H1 (cell line): ENCODE measurements around the gene TYRO3. TPM values are rescaled to one million over a fixed set of nuclear protein-coding genes. Genes with fewer than 3 reads are reported as not detected.

Source experiments
- CTCF ChIA-PET: fragments of 300-600 bp; sonication (Branson Sonifier 250); formaldehyde crosslinking; loops from one replicate; lab custom pipeline; 2021; ENCODE audit not compliant: partially characterized antibody; lab: Charles Lee
- POLR2A ChIA-PET: fragments of 300-600 bp; sonication (Branson Sonifier 250); formaldehyde crosslinking; loops from one replicate; lab custom pipeline; 2021; ENCODE audit warnings: inconsistent platforms; ENCODE audit not compliant: partially characterized antibody; lab: Charles Lee
- DNase-seq, 2 experiments: peaks; one replicate each; pipeline versions ENCODE4 v3.0.0 to v3.0.0-alpha.2; 2010 to 2022; ENCODE audit warnings: low spot score in 2 of 2, low read depth in 1 of 2, mixed read lengths in 1 of 2
- FAIRE-seq: peaks from 2 replicates; lab custom pipeline; 2011; peaks lifted over from hg19 to GRCh38; lab: Jason Lieb, UNC
- H2AFZ ChIP-seq: 2 replicates; pipeline ENCODE4 v1.8.1; 2012; ENCODE audit warnings: low read length, inconsistent platforms
- H2AK5ac ChIP-seq: 2 replicates; pipeline ENCODE4 v1.6.1; 2013; ENCODE audit warnings: low read depth, low read length
- H2BK120ac ChIP-seq: replicated peaks from 2 replicates; pipeline ENCODE3; 2013; ENCODE audit warnings: low read depth, low read length, inconsistent platforms
- H2BK12ac ChIP-seq: 2 replicates; pipeline ENCODE4 v1.6.1; 2013; ENCODE audit warnings: low read depth, low read length
- H2BK15ac ChIP-seq: 2 replicates; pipeline ENCODE4 v1.6.1; 2013; ENCODE audit warnings: low read length
- H2BK20ac ChIP-seq: 2 replicates; pipeline ENCODE4 v1.6.1; 2013; ENCODE audit warnings: low read length
- H2BK5ac ChIP-seq: 2 replicates; pipeline ENCODE4 v1.6.1; 2013; ENCODE audit warnings: low read depth, low read length
- H3K14ac ChIP-seq: 2 replicates; pipeline ENCODE4 v1.6.1; 2013; ENCODE audit warnings: inconsistent platforms; ENCODE audit not compliant: insufficient read length
- H3K18ac ChIP-seq: 2 replicates; pipeline ENCODE4 v1.6.1; 2013; ENCODE audit warnings: low read length; ENCODE audit errors: extremely low read depth
- H3K23ac ChIP-seq: 2 replicates; pipeline ENCODE4 v1.6.1; 2013; ENCODE audit warnings: inconsistent platforms; ENCODE audit not compliant: insufficient read length
- H3K23me2 ChIP-seq: 2 replicates; pipeline ENCODE4 v1.6.1; 2013; ENCODE audit warnings: low read depth, low read length
- H3K27ac ChIP-seq: 2 replicates; pipeline ENCODE4 v1.6.1; 2011; ENCODE audit warnings: low read depth, low read length, inconsistent platforms
- H3K27me3 ChIP-seq, 4 experiments: replicated peaks in 1 of 4; 1 replicate in 1 of 4; 2 replicates in 3 of 4; pipeline versions ENCODE4 v1.6.1 to v1.8.1; 2011 to 2013; ENCODE audit warnings: low read length in 3 of 4, mild to moderate bottlenecking in 3 of 4, inconsistent platforms in 2 of 4, mixed read lengths in 2 of 4, moderate library complexity in 1 of 4; ENCODE audit not compliant: control insufficient read depth in 3 of 4, insufficient read depth in 3 of 4; ENCODE audit errors: extremely low read depth in 1 of 4
- H3K36me3 ChIP-seq, 4 experiments: 2 replicates each; pipeline versions ENCODE4 v1.6.1 to v1.8.1; 2011 to 2013; ENCODE audit warnings: mild to moderate bottlenecking in 4 of 4, low read length in 3 of 4, moderate library complexity in 2 of 4, control low read depth in 1 of 4, inconsistent platforms in 1 of 4; ENCODE audit not compliant: insufficient read depth in 4 of 4, control insufficient read depth in 2 of 4
- H3K4ac ChIP-seq: replicated peaks from 2 replicates; pipeline ENCODE3; 2013; ENCODE audit warnings: low read length, low read depth, mixed read lengths, inconsistent platforms; ENCODE audit not compliant: insufficient read length
- H3K4me1 ChIP-seq, 4 experiments: replicated peaks in 1 of 4; 1 replicate in 1 of 4; 2 replicates in 3 of 4; pipeline versions ENCODE4 v1.6.1 to v1.8.1; 2011 to 2013; ENCODE audit warnings: low read length in 3 of 4, inconsistent platforms in 2 of 4, mixed read lengths in 1 of 4; ENCODE audit not compliant: insufficient read depth in 4 of 4, control insufficient read depth in 3 of 4
- H3K4me2 ChIP-seq, 2 experiments: 2 replicates each; pipeline versions ENCODE4 v1.6.1 to v1.8.1; 2011 to 2013; ENCODE audit warnings: low read depth in 2 of 2, low read length in 2 of 2, control low read depth in 1 of 2, inconsistent platforms in 1 of 2, mild to moderate bottlenecking in 1 of 2; ENCODE audit not compliant: insufficient read depth in 1 of 2
- H3K4me3 ChIP-seq, 4 experiments: fragments of 200-600, 300-600 bp in 1 of 4; sonication (generic), shearing (Covaris generic), sonication (Bioruptor Twin) in 1 of 4; 2 replicates each; pipeline versions ENCODE4 v1.5.1 to v1.8.1; 2011 to 2016; ENCODE audit warnings: low read length in 4 of 4, low read depth in 3 of 4, control low read depth in 2 of 4, inconsistent platforms in 2 of 4, mild to moderate bottlenecking in 2 of 4, mixed read lengths in 1 of 4, moderate library complexity in 1 of 4; ENCODE audit not compliant: insufficient read depth in 2 of 4; ENCODE audit errors: extremely low read depth in 1 of 4
- H3K56ac ChIP-seq: replicated peaks from 2 replicates; pipeline ENCODE3; 2013; ENCODE audit warnings: low read depth, mild to moderate bottlenecking, mixed read lengths, low read length, inconsistent platforms; ENCODE audit not compliant: insufficient read length
- H3K79me1 ChIP-seq: 2 replicates; pipeline ENCODE4 v1.6.1; 2013; ENCODE audit warnings: low read depth, low read length, control low read depth
- H3K79me2 ChIP-seq, 2 experiments: 2 replicates each; pipeline versions ENCODE4 v1.6.1 to v1.8.1; 2012 to 2013; ENCODE audit warnings: low read length in 2 of 2, mild to moderate bottlenecking in 2 of 2, inconsistent platforms in 1 of 2; ENCODE audit not compliant: insufficient read depth in 2 of 2, control insufficient read depth in 1 of 2
- H3K9ac ChIP-seq, 4 experiments: replicated peaks in 1 of 4; 1 replicate in 1 of 4; 2 replicates in 3 of 4; pipeline versions ENCODE4 v1.6.1 to v1.8.1; 2011 to 2013; ENCODE audit warnings: low read depth in 3 of 4, low read length in 3 of 4, control low read depth in 2 of 4, mild to moderate bottlenecking in 2 of 4, moderate library complexity in 2 of 4, inconsistent platforms in 1 of 4; ENCODE audit errors: extremely low read depth in 1 of 4
- H3K9me3 ChIP-seq, 2 experiments: 2 replicates each; pipeline versions ENCODE4 v1.6.1 to v1.8.1; 2012 to 2013; ENCODE audit warnings: mild to moderate bottlenecking in 2 of 2, moderate library complexity in 2 of 2, control low read depth in 1 of 2, inconsistent platforms in 1 of 2, low read depth in 1 of 2, low read length in 1 of 2, mixed read lengths in 1 of 2; ENCODE audit not compliant: insufficient read depth in 2 of 2
- H4K20me1 ChIP-seq, 2 experiments: replicated peaks in 1 of 2; 2 replicates each; pipeline versions ENCODE3 to v1.8.1; 2011 to 2013; ENCODE audit warnings: inconsistent platforms in 2 of 2, low read length in 2 of 2, mild to moderate bottlenecking in 1 of 2; ENCODE audit not compliant: insufficient read depth in 2 of 2, control insufficient read depth in 1 of 2
- H4K5ac ChIP-seq: 2 replicates; pipeline ENCODE4 v1.6.1; 2013; ENCODE audit warnings: low read length, low read depth, mixed read lengths, inconsistent platforms; ENCODE audit not compliant: insufficient read length
- H4K8ac ChIP-seq: 2 replicates; pipeline ENCODE4 v1.8.0; 2013; ENCODE audit warnings: mild to moderate bottlenecking, moderate library complexity, low read length, inconsistent platforms; ENCODE audit not compliant: insufficient read depth; ENCODE audit errors: extremely low read depth
- H4K91ac ChIP-seq: replicated peaks from 2 replicates; pipeline ENCODE3; 2013; ENCODE audit warnings: low read length, mixed read lengths, inconsistent platforms; ENCODE audit not compliant: insufficient read length
- ASH2L ChIP-seq: fragments of 200-600, 300-600 bp; sonication (generic); IDR thresholded peaks from one replicate; pipeline ENCODE4 v1.7.1; 2017; ENCODE audit warnings: low read length
- BCL11A ChIP-seq, 2 experiments: IDR thresholded peaks; one replicate each; pipeline ENCODE4 v1.6.1; 2011; ENCODE audit warnings: low read depth in 2 of 2, low read length in 2 of 2, mild to moderate bottlenecking in 2 of 2
- E2F6 ChIP-seq: IDR thresholded peaks from 2 replicates; pipeline ENCODE4 v1.6.1; 2012; ENCODE audit warnings: inconsistent platforms
- JUN ChIP-seq: IDR thresholded peaks from 2 replicates; pipeline ENCODE4 v1.6.1; 2011; ENCODE audit warnings: low read depth, mild to moderate bottlenecking, improper control_type of control experiment, low read length
- KDM4A ChIP-seq: IDR thresholded peaks from one replicate; pipeline ENCODE4 v1.7.1; 2012; ENCODE audit warnings: low read depth, mild to moderate bottlenecking, moderate library complexity, low read length, inconsistent platforms; ENCODE audit not compliant: severe bottlenecking
- KDM5A ChIP-seq: fragments of 200-600 bp; IDR thresholded peaks from 2 replicates; pipeline ENCODE4 v1.7.1; 2012; ENCODE audit warnings: mild to moderate bottlenecking, low read length, inconsistent platforms, mixed read lengths
- MAX ChIP-seq: IDR thresholded peaks from 2 replicates; pipeline ENCODE4 v1.6.1; 2012; ENCODE audit warnings: inconsistent platforms
- NRF1 ChIP-seq: IDR thresholded peaks from 2 replicates; pipeline ENCODE4 v1.6.1; 2011; ENCODE audit warnings: mild to moderate bottlenecking, low read depth, low read length, improper control_type of control experiment
- POLR2AphosphoS5 ChIP-seq: IDR thresholded peaks from 2 replicates; pipeline ENCODE4 v1.6.1; 2011; ENCODE audit warnings: low read depth, low read length
- SAP30 ChIP-seq: fragments of 300-600 bp; sonication (generic); IDR thresholded peaks from 2 replicates; pipeline ENCODE4 v1.7.1; 2012; ENCODE audit warnings: low read length, moderate library complexity, mild to moderate bottlenecking, inconsistent platforms; ENCODE audit not compliant: insufficient read depth, insufficient replicate concordance
- SUZ12 ChIP-seq: fragments of 200-600 bp; sonication (generic); IDR thresholded peaks from 2 replicates; pipeline ENCODE4 v1.6.1; 2012; ENCODE audit warnings: mild to moderate bottlenecking, inconsistent platforms, low read length, moderate library complexity, mixed read lengths
- YY1 ChIP-seq: IDR thresholded peaks from 2 replicates; pipeline ENCODE4 v1.6.1; 2011; ENCODE audit warnings: low read depth, mild to moderate bottlenecking, low read length
- WGBS, 2 experiments: shearing (Covaris generic) in 1 of 2; methylation state at CpG; one replicate each; pipeline versions ENCODE4 v1.1.6 to v1.1.7; 2013 to 2015; ENCODE audit warnings: low lambda C conversion rate in 2 of 2, mixed read lengths in 2 of 2, inconsistent platforms in 1 of 2, low coverage in 1 of 2, missing lambda C conversion rate in 1 of 2; ENCODE audit not compliant: insufficient replicate concordance in 2 of 2, insufficient coverage in 1 of 2, insufficient read length in 1 of 2; ENCODE audit errors: extremely low coverage in 1 of 2, missing lambda C conversion rate in 1 of 2; 5-methylcytosine and 5-hydroxymethylcytosine counted together
- polyA plus RNA-seq, 7 experiments: library from polyadenylated mRNA; depleted of rRNA in 3 of 7; stranded (reverse) in 5 of 7; unstranded in 2 of 7; fragments of >200 nt in 5 of 7; fragments of 200-250 nt in 2 of 7; gene quantifications; 1 replicate in 5 of 7; 2 replicates in 1 of 7; 4 replicates in 1 of 7; pipeline versions ENCODE4 v1.2.1 to v1.2.3, GENCODE V29; 2011 to 2013; ENCODE audit warnings: missing spikeins in 2 of 7, mixed read lengths in 2 of 7
- total RNA-seq: library from RNA; stranded (reverse); fragmentation: NEBNext Ultra II Directional; extraction: Animal tissue kit (Norgen Biotek cat#: 25700); gene quantifications from 2 replicates; pipeline ENCODE4 v1.2.1, GENCODE V29; 2021

TYRO3 gene
- total and polyA plus RNA-seq, 2 of the 8 experiments (the other 6 are each of a cell fraction or from before 2014, with no cell fraction given), result 82.7 to 98.8 TPM

GRCh38 chr15:41562784-41563198, 3.8 kb downstream of the TYRO3 start:
- Histone ChIP-seq H3K4ac (peak overlapping the region; percentile 63), H2BK120ac (no peak overlapping the region), H2BK12ac (peak overlapping the region; percentile 93), H2AK5ac (peak overlapping the region; percentile 97; the same call in 1 of the 2 replicates), H3K27me3 (no peaks in the 10 kb centered on the region; a peak in 1 of 7 replicates), H4K20me1 (peaks cover 0 to 3% of the 10 kb centered on the region in 2 experiments), H2BK15ac (no peak overlapping the region), H4K91ac (peak overlapping the region; percentile 71), H3K18ac (peak overlapping the region; percentile 78), H4K5ac (peak overlapping the region; percentile 6), H3K9ac (peak overlapping the region in 1 of 4 experiments; percentile 37; a peak in 2 of 7 replicates), H3K36me3 (peaks cover 0 to 49% (median 6%) of the 10 kb centered on the region in 4 experiments; a peak in 5 of 8 replicates), H3K9me3 (no peaks in the 10 kb centered on the region), H3K79me2 (peaks cover 0 to 21% of the 10 kb centered on the region in 2 experiments; a peak in 1 of 4 replicates), H3K4me1 (peaks cover 30 to 71% (median 59%) of the 10 kb centered on the region in 4 experiments), H3K79me1 (no peaks in the 10 kb centered on the region; the same call in none of the 2 replicates), H3K14ac (no peak overlapping the region), H3K4me2 (peak overlapping the region; percentile 44 to 61), H2BK5ac (peak overlapping the region; percentile 80), H3K23ac (no peak overlapping the region), H3K56ac (no peak overlapping the region), H4K8ac (peak overlapping the region; percentile 76), H3K27ac (peak overlapping the region; percentile 72), H3K4me3 (peak overlapping the region in 1 of 4 experiments; percentile 38; a peak in 1 of 8 replicates), H3K23me2 (peaks cover 7% of the 10 kb centered on the region; the same call in 1 of the 2 replicates), H2AFZ (no peak overlapping the region), H2BK20ac (peak overlapping the region; percentile 98)
- ChIA-PET POLR2A (interaction anchor here (1.0 to 21.2 kb wide), 12 partner anchors 8 to 390 kb away, joined by 3 to 643 read pairs (median 7); partner anchors contain the start of genes MGA and RPAP1), CTCF (interaction anchor here (0.7 to 5.5 kb wide), 9 partner anchors 10 to 248 kb away, joined by 3 to 80 read pairs (median 5); no protein-coding TSS in a partner anchor)
- no peak for FAIRE-seq
- 79% methylated on average over 4 of the region's 4 CpGs; no CpG with 5 or more reads in 1 of the 2 experiments for WGBS, 2 experiments
- DNase-seq, result no peak
- TF ChIP-seq SUZ12 (no peak), JUN (no peak), NRF1 (no peak), ASH2L (no peak), KDM4A (no peak), BCL11A (IDR thresholded peaks at IDR 0.05; ENCODE audit: low read depth in 2 of 2, low read length in 2 of 2) (no peak), SAP30 (no peak), POLR2AphosphoS5 (no peak), KDM5A (no peak), E2F6 (no peak), MAX (no peak), YY1 (no peak)
